ENCODE measurements around the gene KCNH4. TPM values are rescaled to one million over a fixed set of nuclear protein-coding genes. Genes with fewer than 3 reads are reported as not detected.

KCNH4 gene
- total and polyA plus RNA-seq, 2 of the 13 experiments (the other 11 are each of a cell fraction or from before 2014, with no cell fraction given), result 0.01 to 0.09 TPM

DNA sequence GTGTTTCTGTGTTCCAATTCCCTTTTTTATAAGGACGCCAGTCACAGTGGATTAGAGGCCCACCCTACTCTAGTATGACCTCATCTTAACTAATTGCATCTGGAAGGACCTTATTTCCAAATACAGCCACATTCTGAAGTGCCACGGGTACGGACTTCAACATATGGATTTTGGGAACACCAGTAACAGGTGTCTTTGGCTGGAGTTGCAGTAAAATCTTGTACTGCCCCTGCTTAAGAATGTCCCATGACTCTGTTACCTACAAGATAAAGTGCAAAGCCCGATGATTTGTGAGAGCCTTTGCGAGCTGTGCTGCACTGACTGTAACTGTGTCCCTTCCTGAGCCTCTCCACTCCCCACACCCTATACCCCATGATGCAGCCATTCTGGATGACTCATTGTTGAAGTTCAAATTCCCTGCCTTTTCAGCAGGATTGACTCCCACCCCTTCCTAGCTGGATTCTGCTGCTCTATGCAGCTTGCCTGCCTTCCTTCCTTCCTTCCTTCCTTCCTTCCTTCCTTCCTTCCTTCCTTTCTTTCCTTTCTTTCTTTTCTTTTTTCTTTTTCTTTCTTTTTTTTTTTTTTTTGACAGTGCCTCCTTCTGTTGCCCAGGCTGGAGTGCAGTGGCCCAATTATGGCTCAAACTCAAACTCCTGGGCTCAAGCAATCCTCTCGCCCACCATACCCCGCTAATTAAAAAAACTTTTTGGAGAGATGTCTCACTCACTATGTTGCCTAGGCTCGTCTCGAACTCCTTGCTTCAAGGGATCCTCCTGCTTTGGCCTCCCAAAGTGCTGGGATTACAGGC, 2.2 kb upstream of the KCNH4 start (continued):
- TF ChIP-seq NCOA2 (CRISPR knock-in tag; IDR thresholded peaks at IDR 0.05), result no peak
- no peak for TF ChIP-seq ZNF253 (CRISPR knock-in tag; IDR thresholded peaks at IDR 0.05; ENCODE audit: borderline replicate concordance)
- TF ChIP-seq BRD4 (CRISPR knock-in tag; IDR thresholded peaks at IDR 0.05), result no peak
- TF ChIP-seq FOSL1 (CRISPR knock-in tag; IDR thresholded peaks at IDR 0.05; ENCODE audit: borderline replicate concordance), result peak; percentile 88; the same call in 1 of the 2 replicates
- no peak for TF ChIP-seq PAF1 (CRISPR knock-in tag; IDR thresholded peaks at IDR 0.05)
- no peak for TF ChIP-seq ZNF510 (CRISPR knock-in tag; IDR thresholded peaks at IDR 0.05; ENCODE audit: low read depth)
- TF ChIP-seq, protein P1, sequence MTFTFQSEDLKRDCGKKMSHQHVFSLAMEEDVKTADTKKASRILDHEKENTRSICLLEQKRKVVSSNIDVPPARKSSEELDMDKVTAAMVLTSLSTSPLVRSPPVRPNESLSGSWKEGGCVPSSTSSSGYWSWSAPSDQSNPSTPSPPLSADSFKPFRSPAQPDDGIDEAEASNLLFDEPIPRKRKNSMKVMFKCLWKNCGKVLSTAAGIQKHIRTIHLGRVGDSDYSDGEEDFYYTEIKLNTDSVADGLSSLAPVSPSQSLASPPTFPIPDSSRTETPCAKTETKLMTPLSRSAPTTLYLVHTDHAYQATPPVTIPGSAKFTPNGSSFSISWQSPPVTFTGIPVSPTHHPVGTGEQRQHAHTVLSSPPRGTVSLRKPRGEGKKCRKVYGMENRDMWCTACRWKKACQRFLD (CRISPR knock-in tag; IDR thresholded peaks at IDR 0.05; ENCODE audit: borderline replicate concordance), result no peak
- TF ChIP-seq, protein P2, sequence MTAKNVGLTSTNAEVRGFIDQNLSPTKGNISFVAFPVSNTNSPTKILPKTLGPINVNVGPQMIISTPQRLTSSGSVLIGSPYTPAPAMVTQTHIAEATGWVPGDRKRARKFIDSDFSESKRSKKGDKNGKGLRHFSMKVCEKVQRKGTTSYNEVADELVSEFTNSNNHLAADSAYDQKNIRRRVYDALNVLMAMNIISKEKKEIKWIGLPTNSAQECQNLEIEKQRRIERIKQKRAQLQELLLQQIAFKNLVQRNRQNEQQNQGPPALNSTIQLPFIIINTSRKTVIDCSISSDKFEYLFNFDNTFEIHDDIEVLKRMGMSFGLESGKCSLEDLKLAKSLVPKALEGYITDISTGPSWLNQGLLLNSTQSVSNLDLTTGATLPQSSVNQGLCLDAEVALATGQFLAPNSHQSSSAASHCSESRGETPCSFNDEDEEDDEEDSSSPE (CRISPR knock-in tag; IDR thresholded peaks at IDR 0.05), result no peak
- no peak for TF ChIP-seq FOXJ3 (CRISPR knock-in tag; IDR thresholded peaks at IDR 0.05; ENCODE audit: borderline replicate concordance)
- TF ChIP-seq, protein P3, sequence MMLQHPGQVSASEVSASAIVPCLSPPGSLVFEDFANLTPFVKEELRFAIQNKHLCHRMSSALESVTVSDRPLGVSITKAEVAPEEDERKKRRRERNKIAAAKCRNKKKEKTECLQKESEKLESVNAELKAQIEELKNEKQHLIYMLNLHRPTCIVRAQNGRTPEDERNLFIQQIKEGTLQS (CRISPR knock-in tag; IDR thresholded peaks at IDR 0.05), result peak; percentile 94
- TF ChIP-seq, protein P4, sequence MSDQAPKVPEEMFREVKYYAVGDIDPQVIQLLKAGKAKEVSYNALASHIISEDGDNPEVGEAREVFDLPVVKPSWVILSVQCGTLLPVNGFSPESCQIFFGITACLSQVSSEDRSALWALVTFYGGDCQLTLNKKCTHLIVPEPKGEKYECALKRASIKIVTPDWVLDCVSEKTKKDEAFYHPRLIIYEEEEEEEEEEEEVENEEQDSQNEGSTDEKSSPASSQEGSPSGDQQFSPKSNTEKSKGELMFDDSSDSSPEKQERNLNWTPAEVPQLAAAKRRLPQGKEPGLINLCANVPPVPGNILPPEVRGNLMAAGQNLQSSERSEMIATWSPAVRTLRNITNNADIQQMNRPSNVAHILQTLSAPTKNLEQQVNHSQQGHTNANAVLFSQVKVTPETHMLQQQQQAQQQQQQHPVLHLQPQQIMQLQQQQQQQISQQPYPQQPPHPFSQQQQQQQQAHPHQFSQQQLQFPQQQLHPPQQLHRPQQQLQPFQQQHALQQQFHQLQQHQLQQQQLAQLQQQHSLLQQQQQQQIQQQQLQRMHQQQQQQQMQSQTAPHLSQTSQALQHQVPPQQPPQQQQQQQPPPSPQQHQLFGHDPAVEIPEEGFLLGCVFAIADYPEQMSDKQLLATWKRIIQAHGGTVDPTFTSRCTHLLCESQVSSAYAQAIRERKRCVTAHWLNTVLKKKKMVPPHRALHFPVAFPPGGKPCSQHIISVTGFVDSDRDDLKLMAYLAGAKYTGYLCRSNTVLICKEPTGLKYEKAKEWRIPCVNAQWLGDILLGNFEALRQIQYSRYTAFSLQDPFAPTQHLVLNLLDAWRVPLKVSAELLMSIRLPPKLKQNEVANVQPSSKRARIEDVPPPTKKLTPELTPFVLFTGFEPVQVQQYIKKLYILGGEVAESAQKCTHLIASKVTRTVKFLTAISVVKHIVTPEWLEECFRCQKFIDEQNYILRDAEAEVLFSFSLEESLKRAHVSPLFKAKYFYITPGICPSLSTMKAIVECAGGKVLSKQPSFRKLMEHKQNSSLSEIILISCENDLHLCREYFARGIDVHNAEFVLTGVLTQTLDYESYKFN (CRISPR knock-in tag; conservative IDR thresholded peaks at IDR 0.05), result peak; percentile 46
- no peak for TF ChIP-seq PTBP1 (IDR thresholded peaks at IDR 0.05; ENCODE audit: low read depth, low read length, poor library complexity, severe bottlenecking)
- no peak for TF ChIP-seq ZSCAN9 (CRISPR knock-in tag; IDR thresholded peaks at IDR 0.05; ENCODE audit: borderline replicate concordance)
- TF ChIP-seq CBX1 (IDR thresholded peaks at IDR 0.05; ENCODE audit: low read depth), result no peak
- TF ChIP-seq ARNTL (CRISPR knock-in tag; IDR thresholded peaks at IDR 0.05), result no peak
- TF ChIP-seq ZNF546 (CRISPR knock-in tag; conservative IDR thresholded peaks at IDR 0.05), result no peak
- TF ChIP-seq DR1 (CRISPR knock-in tag; IDR thresholded peaks at IDR 0.05), result no peak
- TF ChIP-seq ZNF782 (CRISPR knock-in tag; IDR thresholded peaks at IDR 0.05; ENCODE audit: borderline replicate concordance), result no peak; the same call in 1 of the 2 replicates
- TF ChIP-seq, protein P5, sequence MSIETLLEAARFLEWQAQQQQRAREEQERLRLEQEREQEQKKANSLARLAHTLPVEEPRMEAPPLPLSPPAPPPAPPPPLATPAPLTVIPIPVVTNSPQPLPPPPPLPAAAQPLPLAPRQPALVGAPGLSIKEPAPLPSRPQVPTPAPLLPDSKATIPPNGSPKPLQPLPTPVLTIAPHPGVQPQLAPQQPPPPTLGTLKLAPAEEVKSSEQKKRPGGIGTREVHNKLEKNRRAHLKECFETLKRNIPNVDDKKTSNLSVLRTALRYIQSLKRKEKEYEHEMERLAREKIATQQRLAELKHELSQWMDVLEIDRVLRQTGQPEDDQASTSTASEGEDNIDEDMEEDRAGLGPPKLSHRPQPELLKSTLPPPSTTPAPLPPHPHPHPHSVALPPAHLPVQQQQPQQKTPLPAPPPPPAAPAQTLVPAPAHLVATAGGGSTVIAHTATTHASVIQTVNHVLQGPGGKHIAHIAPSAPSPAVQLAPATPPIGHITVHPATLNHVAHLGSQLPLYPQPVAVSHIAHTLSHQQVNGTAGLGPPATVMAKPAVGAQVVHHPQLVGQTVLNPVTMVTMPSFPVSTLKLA (IDR thresholded peaks at IDR 0.05), result 0 out of 2 replicates have a peak, but pooled peaks have one; percentile 20
- no peak for TF ChIP-seq SUZ12 (IDR thresholded peaks at IDR 0.05; ENCODE audit: low read depth, low read length)
- no peak for TF ChIP-seq CCDC6 (CRISPR knock-in tag; IDR thresholded peaks at IDR 0.05)
- TF ChIP-seq ZNF644 (CRISPR knock-in tag; IDR thresholded peaks at IDR 0.05; ENCODE audit: low read depth), result peak; percentile 78; the same call in 1 of the 2 replicates

Measured in HepG2 (cell line).